Cardiac muscle cell (in vitro differentiated cells and primary cell): ENCODE data around the gene TOR4A. TPM values are rescaled to one million over a fixed set of nuclear protein-coding genes. Genes with fewer than 3 reads are reported as not detected.

Experiments used
- DNase-seq, 2 donors: peaks; one replicate each; pipeline versions ENCODE4 v3.0.0 to v3.0.0-alpha.2; 2010 to 2017; ENCODE audit warnings: low read depth in 1 of 2, low spot score in 1 of 2
- H3K27ac ChIP-seq: fragments of 200-600 bp; sonication (generic); 2 replicates; pipeline ENCODE4 v1.5.1; 2016
- H3K27me3 ChIP-seq: fragments of 200-600 bp; sonication (generic); 2 replicates; pipeline ENCODE4 v1.6.0; 2016; ENCODE audit warnings: control low read depth
- H3K36me3 ChIP-seq: fragments of 200-600 bp; sonication (generic); 2 replicates; pipeline ENCODE4 v1.5.1; 2016; ENCODE audit warnings: control low read depth
- H3K4me1 ChIP-seq: fragments of 200-600 bp; sonication (generic); 2 replicates; pipeline ENCODE4 v1.8.1; 2017; ENCODE audit warnings: low read depth, mild to moderate bottlenecking, mixed run types
- H3K4me3 ChIP-seq: fragments of 200-600 bp; sonication (generic); 2 replicates; pipeline ENCODE4 v1.5.1; 2016; ENCODE audit warnings: mild to moderate bottlenecking
- H3K9me3 ChIP-seq: fragments of 200-600 bp; sonication (generic); 2 replicates; pipeline ENCODE4 v1.5.1; 2017; ENCODE audit warnings: low read depth, mild to moderate bottlenecking, control low read depth
- CTCF ChIP-seq: IDR thresholded peaks from 2 replicates; pipeline ENCODE4 v1.5.1; 2012; ENCODE audit warnings: low read depth, mild to moderate bottlenecking, low read length
- polyA plus RNA-seq: library from polyadenylated mRNA; unstranded; fragments of >200 nt; fragmentation: Nextera tagmentation; extraction: Ambion mirVana; gene quantifications from 2 replicates; pipeline ENCODE4 v1.2.1, GENCODE V29; 2016
- total RNA-seq: library from RNA; depleted of rRNA; stranded (reverse); fragments of >200 nt; gene quantifications from 2 replicates; pipeline ENCODE4 v1.2.3, GENCODE V29; 2016

Gene TOR4A
- total and polyA plus RNA-seq, 2 experiments from 2014 or later = 18.5 to 51.4 TPM

- H3K36me3 ChIP-seq = no peaks in the 10 kb centered on the region
- TF ChIP-seq CTCF = no peak
- peaks cover 10% of the 10 kb centered on the region for H3K27me3 ChIP-seq
- no peak overlapping the region for H3K27ac ChIP-seq
- DNase-seq = no peak
- H3K4me3 ChIP-seq = no peak overlapping the region
- H3K4me1 ChIP-seq = peaks cover 6% of the 10 kb centered on the region
- no peaks in the 10 kb centered on the region for H3K9me3 ChIP-seq
Measured at GRCh38 chr9:137305798-137306065, 28.2 kb downstream of the TOR4A start.

- peaks cover 10% of the 10 kb centered on the region for H3K27me3 ChIP-seq
Measured at GRCh38 chr9:137306066-137306849, 28.7 kb downstream of the TOR4A start.

GRCh38 chr9:137306850-137307254 is 29.3 kb downstream of the TOR4A start:
- no peak for DNase-seq
- Histone ChIP-seq H3K4me3 (no peak overlapping the region), H3K4me1 (peaks cover 6% of the 10 kb centered on the region), H3K27me3 (peaks cover 10% of the 10 kb centered on the region), H3K36me3 (no peaks in the 10 kb centered on the region), H3K27ac (no peak overlapping the region), H3K9me3 (no peaks in the 10 kb centered on the region)
- no peak for TF ChIP-seq CTCF

More at GRCh38 chr9:137306066-137306849, 28.7 kb downstream of the TOR4A start:
- Histone ChIP-seq H3K27ac (no peak overlapping the region), H3K9me3 (no peaks in the 10 kb centered on the region), H3K36me3 (no peaks in the 10 kb centered on the region), H3K4me1 (peaks cover 6% of the 10 kb centered on the region), H3K4me3 (no peak overlapping the region)
- DNase-seq = peak in 1 of 2 donors; percentile 0
- TF ChIP-seq CTCF = no peak

- no peaks in the 10 kb centered on the region for H3K9me3 ChIP-seq
- H3K27ac ChIP-seq = no peak overlapping the region
- H3K4me3 ChIP-seq = no peak overlapping the region
- peaks cover 10% of the 10 kb centered on the region for H3K27me3 ChIP-seq
- peak in 1 of 2 donors; percentile 0 for DNase-seq
- TF ChIP-seq CTCF = no peak
- H3K36me3 ChIP-seq = no peaks in the 10 kb centered on the region
- H3K4me1 ChIP-seq = peaks cover 6% of the 10 kb centered on the region
Measured at GRCh38 chr9:137307255-137308056, 29.9 kb downstream of the TOR4A start.

- H3K4me1 ChIP-seq = peaks cover 6% of the 10 kb centered on the region
- peaks cover 3% of the 10 kb centered on the region for H3K27me3 ChIP-seq
Measured at GRCh38 chr9:137308057-137308619, 30.6 kb downstream of the TOR4A start.

More at GRCh38 chr9:137308057-137308619, 30.6 kb downstream of the TOR4A start:
- H3K4me3 ChIP-seq = no peak overlapping the region
- TF ChIP-seq CTCF = no peak
- H3K9me3 ChIP-seq = no peaks in the 10 kb centered on the region
- H3K36me3 ChIP-seq = no peaks in the 10 kb centered on the region
- H3K27ac ChIP-seq = no peak overlapping the region
- peak in 1 of 2 donors; percentile 8 for DNase-seq
